Smooth muscle cell of bladder (primary cell): ENCODE measurements around the gene CFHR1. TPM values are rescaled to one million over a fixed set of nuclear protein-coding genes. Genes with fewer than 3 reads are reported as not detected.

Source experiments
- total RNA-seq: library from RNA; depleted of rRNA; stranded (reverse); fragments of >200 nt; gene quantifications from 2 replicates; pipeline ENCODE4 v1.2.3, GENCODE V29; 2014

The CFHR1 gene
- total RNA-seq: 1.8 TPM in 1 of 2 replicates, not detected in the other

DNA sequence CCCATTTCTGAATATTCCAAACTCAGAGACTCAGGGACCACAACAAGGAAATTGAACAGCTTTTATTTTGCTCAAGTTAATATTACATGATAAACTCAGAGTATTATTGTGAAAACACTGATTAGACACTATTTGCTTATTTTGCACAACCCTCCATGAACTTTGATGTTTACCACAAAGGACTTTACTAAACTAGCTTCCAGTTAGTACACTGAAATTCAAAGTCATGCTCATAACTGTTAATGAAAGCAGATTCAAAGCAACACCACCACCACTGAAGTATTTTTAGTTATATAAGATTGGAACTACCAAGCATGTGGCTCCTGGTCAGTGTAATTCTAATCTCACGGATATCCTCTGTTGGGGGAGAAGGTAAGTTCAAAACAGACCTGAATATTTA lies at the start of gene CFHR1:
Gene CFHR1 (plus strand): TSS at position 201 of the 400 bp plus-strand sequence. CDS start 114 bp downstream, at position 315.

DNA sequence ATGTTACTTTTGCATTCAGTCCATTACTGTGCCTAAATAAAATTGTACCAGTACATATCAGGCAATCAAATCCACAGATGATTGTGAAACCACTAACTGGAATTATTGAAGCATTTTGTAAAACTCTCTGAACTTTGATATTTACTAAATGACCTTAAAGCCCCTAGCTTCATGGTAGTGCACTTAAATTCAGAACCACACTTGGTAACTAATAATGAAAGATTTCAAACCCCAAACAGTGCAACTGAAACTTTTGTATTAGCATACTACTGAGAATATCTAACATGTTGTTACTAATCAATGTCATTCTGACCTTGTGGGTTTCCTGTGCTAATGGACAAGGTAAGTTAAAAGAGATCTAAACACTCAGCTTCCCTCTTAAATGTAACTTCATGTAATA lies 44.9 kb upstream of the CFHR1 start, which contains the start of gene CFHR3:
Gene CFHR3 (plus strand): TSS at position 238 of the 400 bp plus-strand sequence. CDS start 47 bp downstream, at position 285.

Other genes with a start within 250 kb of the CFHR1 start
- gene KCNT2, start 211.3 kb upstream of the CFHR1 start, total RNA-seq: 3.4 and 4.8 TPM in 2 replicates
- 233 and 238 TPM in 2 replicates for gene CFH, start 167.7 kb upstream of the CFHR1 start, total RNA-seq
- gene CFHR3, start 44.9 kb upstream of the CFHR1 start, total RNA-seq: not detected in 2 replicates
- under 0.01 TPM in 1 of 2 replicates, not detected in the other for gene CFHR4, start 68.3 kb downstream of the CFHR1 start, total RNA-seq
- not detected in 2 replicates for gene CFHR2, start 124.0 kb downstream of the CFHR1 start, total RNA-seq
- not detected in 2 replicates for gene CFHR5, start 157.8 kb downstream of the CFHR1 start, total RNA-seq
- gene F13B, start 247.5 kb downstream of the CFHR1 start, total RNA-seq: not detected in 2 replicates